OCI-LY7 (cell line): ENCODE measurements around the gene ADIG. TPM values are rescaled to one million over a fixed set of nuclear protein-coding genes. Genes with fewer than 3 reads are reported as not detected.

Source experiments
- BruUV-seq: library from RNA; stranded (reverse); fragments of 400-500 nt; replicated peaks from 2 replicates; lab custom pipeline; 2021; lab: Mats Ljungman, UMichigan
- CTCF ChIA-PET: fragments of 300-600 bp; sonication (Branson Sonifier 250); formaldehyde crosslinking; loops from one replicate; lab custom pipeline; 2022; ENCODE audit warnings: antibody characterized with exemption; ENCODE audit not compliant: unreplicated experiment; lab: Charles Lee
- POLR2A ChIA-PET: fragments of 300-600 bp; sonication (Branson Sonifier 250); formaldehyde crosslinking; loops from one replicate; lab custom pipeline; 2022; ENCODE audit warnings: antibody characterized with exemption; lab: Charles Lee
- DNase-seq: peaks from one replicate; pipeline ENCODE4 v3.0.0-alpha.2; 2015; ENCODE audit warnings: low spot score
- H2AFZ ChIP-seq: fragments of 200-600 bp; sonication (generic), shearing (Covaris generic); 2 replicates; pipeline ENCODE4 v1.6.1; 2014; ENCODE audit warnings: mild to moderate bottlenecking, antibody characterized with exemption, low read length, moderate library complexity
- H3K27ac ChIP-seq: fragments of 200-600 bp; sonication (generic); 2 replicates; pipeline ENCODE4 v1.5.1; 2014; ENCODE audit warnings: mixed run types, low read depth, mild to moderate bottlenecking, moderate library complexity, low read length, inconsistent platforms; ENCODE audit not compliant: poor library complexity, severe bottlenecking
- H3K36me3 ChIP-seq: fragments of 200-600 bp; sonication (generic); 2 replicates; pipeline ENCODE4 v1.6.1; 2014; ENCODE audit warnings: mild to moderate bottlenecking, antibody characterized with exemption, low read length, moderate library complexity, mixed read lengths; ENCODE audit not compliant: insufficient read depth
- H3K4me1 ChIP-seq: fragments of 200-600 bp; sonication (generic); 2 replicates; pipeline ENCODE4 v1.5.1; 2014; ENCODE audit warnings: mild to moderate bottlenecking, low read length; ENCODE audit not compliant: insufficient read depth, poor library complexity, severe bottlenecking
- H3K4me2 ChIP-seq: fragments of 200-600 bp; sonication (generic); 2 replicates; pipeline ENCODE4 v1.6.1; 2014; ENCODE audit warnings: mild to moderate bottlenecking, low read length
- H3K4me3 ChIP-seq: fragments of 200-600 bp; sonication (generic); 2 replicates; pipeline ENCODE4 v1.5.1; 2014; ENCODE audit warnings: mild to moderate bottlenecking, low read depth, low read length; ENCODE audit not compliant: poor library complexity, severe bottlenecking
- H3K79me2 ChIP-seq: fragments of 200-600 bp; sonication (generic); 2 replicates; pipeline ENCODE4 v1.6.1; 2016; ENCODE audit warnings: low read depth, mild to moderate bottlenecking, low read length, moderate library complexity, mixed read lengths; ENCODE audit not compliant: insufficient read depth
- H3K9me2 ChIP-seq: fragments of 200-600 bp; sonication (generic); 2 replicates; pipeline ENCODE4 v1.6.1; 2016; ENCODE audit warnings: mild to moderate bottlenecking, low read length, mixed read lengths; ENCODE audit not compliant: insufficient read depth
- H3K9me3 ChIP-seq: fragments of 200-600 bp; sonication (generic); 2 replicates; pipeline ENCODE4 v1.6.1; 2014; ENCODE audit warnings: mild to moderate bottlenecking, mixed run types, low read length, mixed read lengths
- H4K20me1 ChIP-seq: fragments of 200-600 bp; sonication (generic); 2 replicates; pipeline ENCODE4 v1.6.1; 2014; ENCODE audit warnings: mild to moderate bottlenecking, antibody characterized with exemption, low read length, moderate library complexity, mixed read lengths; ENCODE audit not compliant: insufficient read depth
- CTCF ChIP-seq: fragments of 200-600 bp; sonication (generic); conservative IDR thresholded peaks from 2 replicates; pipeline ENCODE4 v1.5.1; 2014; ENCODE audit warnings: mild to moderate bottlenecking, antibody characterized with exemption, low read length, moderate library complexity, mixed read lengths
- EZH2phosphoT487 ChIP-seq: fragments of 200-600 bp; sonication (generic); IDR thresholded peaks from 2 replicates; pipeline ENCODE4 v1.6.1; 2018; ENCODE audit warnings: low read depth, borderline replicate concordance, mild to moderate bottlenecking, mixed run types, antibody characterized with exemption, low read length, moderate library complexity, mixed read lengths
- intact Hi-C: fragments of 100-400 bp; cut with micrococcal nuclease; formaldehyde crosslinking; loops from one replicate; pipeline ENCODE4 v1.10.0; 2022; ENCODE audit not compliant: unreplicated experiment
- total RNA-seq, 2 experiments: library from RNA; depleted of rRNA in 1 of 2; stranded (reverse); fragments of >200 nt in 1 of 2; shearing (Covaris generic) in 1 of 2; gene quantifications; 2 replicates each; pipeline ENCODE4 v1.2.3, GENCODE V29; 2014 to 2022

ADIG gene
- total RNA-seq, 2 experiments from 2014 or later, result not detected

- Histone ChIP-seq H3K4me3 (no peak overlapping the region), H3K79me2 (no peaks in the 10 kb centered on the region), H3K4me2 (no peak overlapping the region), H3K36me3 (no peaks in the 10 kb centered on the region), H3K4me1 (no peaks in the 10 kb centered on the region), H2AFZ (no peak overlapping the region), H3K9me2 (no peaks in the 10 kb centered on the region), H3K27ac (no peak overlapping the region), H3K9me3 (no peaks in the 10 kb centered on the region), H4K20me1 (no peaks in the 10 kb centered on the region)
- intact Hi-C loops, result no loop called here
- ChIA-PET POLR2A (no interaction called here), CTCF (no interaction called here)
- no TSS peak for BruUV-seq
- no peak for TF ChIP-seq EZH2phosphoT487
- no peak for TF ChIP-seq CTCF
- no peak for DNase-seq
These were observed 43.1 kb downstream of the ADIG start for GRCh38 chr20:38624084-38624483.

- H3K4me2 ChIP-seq, result no peak overlapping the region
- no peaks in the 10 kb centered on the region for H3K79me2 ChIP-seq
- DNase-seq, result no peak
- no peaks in the 10 kb centered on the region for H3K9me2 ChIP-seq
- no peaks in the 10 kb centered on the region for H3K36me3 ChIP-seq
- no peak overlapping the region for H3K27ac ChIP-seq
- intact Hi-C loops, result no loop called here
- H4K20me1 ChIP-seq, result no peaks in the 10 kb centered on the region
- no peak overlapping the region for H2AFZ ChIP-seq
- no peaks in the 10 kb centered on the region for H3K9me3 ChIP-seq
- CTCF ChIA-PET, result no interaction called here
- no peaks in the 10 kb centered on the region for H3K4me1 ChIP-seq
- no TSS peak for BruUV-seq
- no peak overlapping the region for H3K4me3 ChIP-seq
- TF ChIP-seq CTCF (no peak), EZH2phosphoT487 (no peak)
- POLR2A ChIA-PET, result no interaction called here
These were observed 44.9 kb downstream of the ADIG start for GRCh38 chr20:38625896-38626295.

- TF ChIP-seq CTCF (no peak), EZH2phosphoT487 (no peak)
- H3K9me3 ChIP-seq, result no peaks in the 10 kb centered on the region
- ChIA-PET POLR2A (no interaction called here), CTCF (no interaction called here)
- H4K20me1 ChIP-seq, result no peaks in the 10 kb centered on the region
- no peaks in the 10 kb centered on the region for H3K4me1 ChIP-seq
- H3K79me2 ChIP-seq, result no peaks in the 10 kb centered on the region
- no peak overlapping the region for H3K4me3 ChIP-seq
- no peaks in the 10 kb centered on the region for H3K9me2 ChIP-seq
- H3K36me3 ChIP-seq, result no peaks in the 10 kb centered on the region
- no peak overlapping the region for H3K27ac ChIP-seq
- no TSS peak for BruUV-seq
- no peak overlapping the region for H3K4me2 ChIP-seq
- no peak overlapping the region for H2AFZ ChIP-seq
- intact Hi-C loops, result no loop called here
- DNase-seq, result no peak
These were observed 46.1 kb downstream of the ADIG start for GRCh38 chr20:38626921-38627659.
